Prostate gland (tissue), 2 donors: Measurements from ENCODE around the gene KLHL5.

Source experiments
- POLR2A ChIP-seq: fragments of 450-650 bp; IDR thresholded peaks from one replicate; pipeline ENCODE4 v1.6.1; 2016; ENCODE audit warnings: antibody characterized with exemption, mild to moderate bottlenecking
- TF ChIP-seq, protein P1 (sequence below), 4 experiments: fragments of 200-600 bp in 2 of 4; fragments of 450-650 bp in 2 of 4; sonication (generic) in 2 of 4; IDR thresholded peaks; 1 replicate in 3 of 4; 2 replicates in 1 of 4; pipeline ENCODE4 v1.5.1; 2016 to 2019; ENCODE audit warnings: antibody characterized with exemption in 4 of 4, mild to moderate bottlenecking in 2 of 4, moderate library complexity in 2 of 4

DNA sequence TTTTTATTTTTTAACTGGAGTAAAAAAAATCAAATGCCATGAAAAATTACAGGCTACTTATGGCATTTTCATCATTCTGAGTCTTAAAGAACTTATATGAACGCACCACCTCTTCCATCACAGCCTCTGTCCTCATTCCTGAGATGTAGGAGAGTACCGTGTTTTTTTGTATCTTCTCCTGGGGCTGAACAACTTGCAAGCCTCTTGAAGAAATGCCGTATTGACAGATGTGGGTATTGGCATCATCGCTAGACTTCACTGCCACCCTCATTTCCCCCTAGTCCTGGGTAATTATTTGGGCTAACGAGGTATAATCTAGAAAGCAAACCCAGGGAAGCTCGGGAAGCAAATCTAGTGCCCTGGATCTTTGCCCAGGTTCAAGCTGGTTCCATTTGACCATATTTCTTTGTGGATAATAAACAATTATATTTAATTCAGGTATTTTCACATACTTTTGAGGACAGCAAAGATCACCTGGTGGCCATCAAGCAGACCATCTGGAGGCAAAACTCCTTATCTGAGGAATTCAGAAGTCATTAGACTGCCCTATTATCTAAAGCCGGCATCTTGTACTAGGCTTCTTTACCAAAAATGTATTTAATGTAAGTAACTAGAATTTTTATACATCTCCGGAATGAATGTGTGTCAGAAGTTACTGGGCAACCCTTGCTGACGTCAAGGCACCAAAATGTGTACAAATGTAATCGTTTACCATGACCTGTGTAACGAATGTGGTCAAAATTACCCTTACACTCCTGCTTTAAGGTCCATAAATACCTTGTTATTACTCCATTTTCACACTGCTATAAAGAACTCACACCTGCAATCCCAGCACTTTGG, 64.4 kb downstream of the KLHL5 start:
- no peak for TF ChIP-seq POLR2A
- TF ChIP-seq, protein P1, sequence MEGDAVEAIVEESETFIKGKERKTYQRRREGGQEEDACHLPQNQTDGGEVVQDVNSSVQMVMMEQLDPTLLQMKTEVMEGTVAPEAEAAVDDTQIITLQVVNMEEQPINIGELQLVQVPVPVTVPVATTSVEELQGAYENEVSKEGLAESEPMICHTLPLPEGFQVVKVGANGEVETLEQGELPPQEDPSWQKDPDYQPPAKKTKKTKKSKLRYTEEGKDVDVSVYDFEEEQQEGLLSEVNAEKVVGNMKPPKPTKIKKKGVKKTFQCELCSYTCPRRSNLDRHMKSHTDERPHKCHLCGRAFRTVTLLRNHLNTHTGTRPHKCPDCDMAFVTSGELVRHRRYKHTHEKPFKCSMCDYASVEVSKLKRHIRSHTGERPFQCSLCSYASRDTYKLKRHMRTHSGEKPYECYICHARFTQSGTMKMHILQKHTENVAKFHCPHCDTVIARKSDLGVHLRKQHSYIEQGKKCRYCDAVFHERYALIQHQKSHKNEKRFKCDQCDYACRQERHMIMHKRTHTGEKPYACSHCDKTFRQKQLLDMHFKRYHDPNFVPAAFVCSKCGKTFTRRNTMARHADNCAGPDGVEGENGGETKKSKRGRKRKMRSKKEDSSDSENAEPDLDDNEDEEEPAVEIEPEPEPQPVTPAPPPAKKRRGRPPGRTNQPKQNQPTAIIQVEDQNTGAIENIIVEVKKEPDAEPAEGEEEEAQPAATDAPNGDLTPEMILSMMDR (IDR thresholded peaks at IDR 0.05) = no peak
